HG03342 (cell line): Measurements from ENCODE around the gene B9D1.
A peak's percentile ranks its signal among the peaks of the same experiment; 100 is the strongest.

Source experiments
- ATAC-seq: cut with Tn5 transposase; IDR thresholded peaks from one replicate; pipeline ENCODE4 v1.9.1; 2021; ENCODE audit warnings: mild to moderate bottlenecking, moderate library complexity; ENCODE audit not compliant: unreplicated experiment

B9D1 gene

DNA sequence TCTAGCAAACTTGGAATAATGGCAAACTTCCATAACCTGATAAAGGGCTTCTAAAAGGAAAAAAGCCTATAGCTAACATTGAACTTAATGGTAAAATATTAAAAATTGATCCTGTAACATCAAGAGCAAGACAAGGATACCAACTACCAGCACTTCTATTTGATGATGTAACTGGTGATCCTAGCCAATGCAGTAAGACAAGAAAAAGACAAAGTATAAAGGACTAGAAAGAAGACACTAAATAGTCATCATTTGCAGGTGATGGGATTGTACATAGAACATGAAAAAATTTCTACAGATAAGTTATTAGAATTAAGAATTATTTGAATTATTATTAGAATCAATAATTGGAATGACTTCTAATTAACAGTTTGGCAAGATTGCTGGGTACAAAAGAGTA lies 37.0 kb downstream of the B9D1 start:
- ATAC-seq: no peak

DNA sequence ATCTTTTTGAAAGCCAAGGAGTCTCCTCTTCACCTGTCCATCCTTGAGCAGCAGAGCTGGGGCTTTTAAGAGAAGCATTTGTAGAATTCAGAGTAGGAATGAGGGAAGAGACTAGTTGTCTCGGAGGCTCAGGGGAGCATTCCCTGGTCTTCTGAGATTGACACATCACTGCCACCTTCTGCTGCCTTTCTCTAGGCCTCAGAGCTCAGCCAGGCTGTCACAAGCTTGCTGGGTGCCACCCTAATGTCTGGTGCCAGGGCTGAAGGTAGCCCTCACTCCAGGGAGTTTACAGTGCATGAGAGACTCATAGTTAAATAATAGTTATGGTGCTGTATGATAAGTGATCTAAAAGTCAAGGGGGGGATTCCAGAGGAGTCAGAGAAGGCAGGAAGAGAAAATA lies 39.7 kb downstream of the B9D1 start:
- ATAC-seq: no peak

DNA sequence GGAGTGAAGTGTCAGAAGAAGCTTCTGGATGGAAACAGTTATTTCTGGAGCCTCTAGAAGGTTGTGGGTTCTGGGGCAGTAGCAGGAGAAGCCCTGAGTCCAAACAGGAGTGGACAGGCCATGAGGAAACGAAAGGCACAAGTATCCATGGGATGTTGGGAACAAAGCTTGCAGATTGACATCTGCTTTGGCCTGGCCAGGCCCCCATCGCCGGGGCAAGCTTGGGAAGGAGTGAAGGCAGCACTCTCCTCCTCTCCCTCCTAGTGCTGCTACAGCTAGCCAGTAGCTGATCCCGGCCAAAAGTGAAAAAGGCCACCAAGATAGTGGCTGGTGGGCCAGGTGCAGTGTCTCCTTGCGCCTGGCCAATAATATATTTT lies 40.4 kb downstream of the B9D1 start:
- ATAC-seq: no peak

DNA sequence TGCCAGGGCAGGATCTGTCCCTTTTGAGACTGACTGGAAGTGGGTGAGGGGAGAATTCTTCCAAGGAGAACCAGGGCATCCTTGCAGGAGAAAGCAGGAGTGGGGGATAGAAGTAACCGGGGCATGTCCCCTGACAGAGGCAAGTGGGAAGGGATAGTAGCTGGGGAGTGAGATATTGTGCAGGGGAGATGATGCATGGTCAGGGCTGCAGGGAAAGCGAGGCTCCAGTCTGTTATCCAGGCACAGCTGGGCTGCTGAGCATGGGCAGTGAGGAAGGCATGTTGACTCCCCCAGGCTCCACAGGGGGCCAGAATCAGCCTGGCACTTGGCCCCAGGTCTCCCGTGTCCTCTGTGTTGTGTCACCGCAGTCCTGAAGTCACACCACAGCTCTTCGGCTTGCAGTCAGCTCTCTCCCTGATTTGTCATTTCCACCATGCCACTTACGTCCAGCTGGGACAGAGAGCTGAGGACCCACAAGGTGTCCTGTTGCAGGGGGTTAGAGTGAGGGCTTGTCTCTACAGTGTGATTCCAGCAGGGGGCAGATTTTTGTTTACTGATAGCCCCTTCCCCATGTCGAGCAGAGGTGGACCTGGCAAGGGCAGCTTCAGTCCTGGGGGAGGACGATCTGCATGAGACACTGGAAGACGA lies 40.9 kb downstream of the B9D1 start:
- ATAC-seq: no peak

DNA sequence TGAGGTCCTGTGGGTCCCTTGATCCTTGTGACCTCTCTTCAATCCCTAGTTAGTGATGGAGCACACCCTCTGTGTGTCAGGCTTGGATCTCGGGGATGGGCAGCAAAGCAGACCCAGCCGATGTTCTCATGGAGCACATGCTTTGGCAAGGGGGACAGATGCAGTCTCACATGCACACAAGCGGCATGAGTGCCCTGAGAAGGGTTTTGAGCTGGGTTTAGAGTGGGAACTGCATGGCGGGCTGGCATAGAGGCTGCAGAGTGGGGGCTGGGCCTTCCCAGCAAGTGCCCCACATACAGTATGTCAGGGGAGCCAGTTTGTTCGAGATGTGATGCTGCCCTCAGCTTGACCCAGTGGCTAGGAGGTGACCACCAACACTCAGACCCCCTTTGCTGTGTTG lies 41.6 kb downstream of the B9D1 start:
- no peak for ATAC-seq

DNA sequence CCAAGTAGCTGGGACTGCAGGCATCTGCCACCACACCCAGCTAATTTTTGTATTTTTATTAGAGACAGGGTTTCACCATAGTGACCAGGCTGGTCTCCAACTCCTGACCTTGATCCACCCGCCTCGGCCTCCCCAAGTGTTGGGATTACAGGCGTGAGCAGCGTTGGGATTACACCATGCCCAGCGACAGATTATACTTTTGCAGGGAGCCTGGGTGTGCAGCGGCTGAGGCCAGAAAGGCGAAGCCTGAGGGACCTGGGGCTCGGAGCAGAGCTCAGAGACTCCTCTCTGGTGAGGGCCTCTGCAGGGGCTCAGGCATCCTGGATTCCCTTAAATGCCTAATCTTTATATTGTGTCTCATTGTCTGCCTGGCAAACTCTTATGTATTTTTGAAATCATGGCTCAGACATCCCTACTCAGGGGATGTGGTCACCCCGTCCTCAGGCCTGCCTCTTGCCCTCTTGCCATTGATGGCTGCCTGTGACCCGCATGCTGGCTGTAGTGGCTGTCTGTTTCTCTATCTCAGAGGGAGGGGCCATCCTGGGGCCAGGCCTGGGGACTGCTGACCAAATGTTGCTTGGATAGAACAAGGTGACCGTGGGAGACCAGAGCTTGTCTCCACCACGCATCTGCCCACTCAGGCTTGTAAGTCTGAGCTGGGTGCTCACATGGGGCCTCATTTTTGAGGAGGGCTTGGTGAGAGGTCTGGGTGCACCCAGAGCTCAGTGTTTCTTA lies 42.6 kb downstream of the B9D1 start:
- ATAC-seq: no peak

DNA sequence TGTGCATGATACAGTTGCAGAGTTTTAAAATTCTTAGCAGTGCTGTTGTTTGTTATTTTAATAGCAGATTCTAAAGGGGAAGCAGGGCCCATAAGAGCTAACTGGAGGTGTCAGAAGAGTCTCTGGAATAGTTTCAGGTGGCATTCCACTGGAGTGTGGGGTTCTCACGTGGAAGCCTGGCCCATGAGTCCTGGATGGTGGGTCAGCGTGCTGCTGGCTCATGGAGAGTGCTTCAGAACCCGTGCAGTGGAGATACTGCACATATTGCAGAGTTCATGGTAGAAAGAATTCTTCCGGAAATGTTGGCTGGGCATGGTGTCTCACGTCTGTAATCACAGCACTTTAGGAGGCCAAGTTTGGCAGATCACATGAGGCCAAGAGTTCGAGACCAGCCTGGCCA lies 43.9 kb downstream of the B9D1 start:
- no peak for ATAC-seq

DNA sequence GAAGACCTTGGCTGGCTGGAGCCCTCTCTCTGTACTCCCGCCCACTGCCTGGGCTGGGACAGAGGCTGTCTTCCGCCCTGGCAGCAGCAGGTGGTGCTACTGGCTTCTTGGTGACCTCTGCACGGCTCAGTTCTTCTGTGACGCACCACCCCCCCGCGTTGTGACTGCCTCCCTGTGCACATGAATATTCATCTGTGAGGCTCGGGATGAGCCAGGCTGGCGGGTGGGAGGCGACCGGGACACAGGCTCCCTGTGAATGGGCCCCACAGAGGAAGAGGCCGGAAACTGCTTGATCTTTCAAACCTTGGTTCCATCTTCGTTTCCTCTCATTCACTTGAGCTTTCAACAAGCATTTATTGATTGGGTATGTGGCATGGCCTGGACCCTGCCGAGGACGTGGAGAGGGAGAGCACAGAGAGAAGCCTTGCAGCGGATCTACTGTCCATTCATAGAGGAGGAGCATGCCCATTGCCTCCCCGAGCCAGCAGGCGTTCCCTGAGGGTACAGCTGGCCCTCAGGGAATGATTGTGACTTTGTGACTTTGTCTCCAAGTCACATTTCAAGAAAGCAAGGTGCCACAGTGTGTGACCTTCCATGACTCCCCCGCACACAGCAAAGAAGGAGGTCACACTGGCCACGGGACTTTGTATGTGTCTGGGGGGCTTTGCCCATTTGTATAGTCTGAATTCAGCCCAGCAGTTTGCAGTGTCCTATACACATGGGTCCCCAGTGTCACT lies 45.0 kb downstream of the B9D1 start:
- peak; percentile 77 for ATAC-seq

DNA sequence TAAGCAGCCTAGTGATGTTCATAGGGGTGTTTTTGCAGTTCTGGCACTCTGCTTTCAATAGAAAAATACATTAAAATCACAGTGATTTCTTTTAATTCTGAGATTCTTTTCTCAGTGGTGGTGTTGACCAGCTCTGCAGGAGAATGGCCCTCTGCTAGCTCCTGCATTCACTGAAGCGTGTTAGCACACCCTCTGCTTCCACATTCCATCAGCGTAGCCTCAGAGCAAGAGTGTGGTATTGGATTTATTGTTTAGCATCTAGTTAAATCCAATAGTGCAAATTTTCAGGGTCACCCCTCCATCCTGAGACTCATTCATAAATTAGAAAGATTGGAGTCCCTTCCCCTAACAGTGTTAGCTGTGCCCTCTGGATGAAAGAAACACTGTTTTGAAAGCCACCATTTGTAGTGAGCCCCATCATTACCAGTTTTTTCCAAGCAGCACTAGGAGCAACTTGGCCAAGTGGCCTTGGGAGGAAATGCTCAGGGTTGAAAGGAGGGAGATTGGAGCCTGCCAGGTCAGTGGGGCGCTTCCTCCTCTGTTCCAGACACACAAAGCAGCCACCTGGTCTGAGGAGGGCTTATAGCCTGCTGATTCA lies 45.7 kb downstream of the B9D1 start:
- ATAC-seq: no peak

DNA sequence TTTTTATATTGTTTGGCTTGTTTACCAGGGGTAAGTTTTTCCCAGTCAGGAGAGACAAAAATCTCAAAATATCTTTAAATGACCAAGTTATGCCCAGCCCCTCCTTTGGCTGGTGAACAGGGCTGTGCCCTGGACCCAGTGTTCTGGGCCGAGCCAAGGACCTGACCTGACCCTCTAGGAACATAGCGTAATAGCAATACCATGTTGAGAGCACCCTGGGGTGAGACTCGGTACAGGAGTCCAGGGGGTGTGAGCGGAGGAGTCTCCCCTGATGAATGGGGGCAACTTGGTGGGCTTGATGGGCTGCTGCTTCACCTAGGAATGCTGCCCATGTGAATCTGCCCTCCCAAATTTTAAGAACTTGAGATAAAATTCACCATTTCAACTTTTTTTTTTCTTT lies 47.4 kb downstream of the B9D1 start:
- no peak for ATAC-seq

DNA sequence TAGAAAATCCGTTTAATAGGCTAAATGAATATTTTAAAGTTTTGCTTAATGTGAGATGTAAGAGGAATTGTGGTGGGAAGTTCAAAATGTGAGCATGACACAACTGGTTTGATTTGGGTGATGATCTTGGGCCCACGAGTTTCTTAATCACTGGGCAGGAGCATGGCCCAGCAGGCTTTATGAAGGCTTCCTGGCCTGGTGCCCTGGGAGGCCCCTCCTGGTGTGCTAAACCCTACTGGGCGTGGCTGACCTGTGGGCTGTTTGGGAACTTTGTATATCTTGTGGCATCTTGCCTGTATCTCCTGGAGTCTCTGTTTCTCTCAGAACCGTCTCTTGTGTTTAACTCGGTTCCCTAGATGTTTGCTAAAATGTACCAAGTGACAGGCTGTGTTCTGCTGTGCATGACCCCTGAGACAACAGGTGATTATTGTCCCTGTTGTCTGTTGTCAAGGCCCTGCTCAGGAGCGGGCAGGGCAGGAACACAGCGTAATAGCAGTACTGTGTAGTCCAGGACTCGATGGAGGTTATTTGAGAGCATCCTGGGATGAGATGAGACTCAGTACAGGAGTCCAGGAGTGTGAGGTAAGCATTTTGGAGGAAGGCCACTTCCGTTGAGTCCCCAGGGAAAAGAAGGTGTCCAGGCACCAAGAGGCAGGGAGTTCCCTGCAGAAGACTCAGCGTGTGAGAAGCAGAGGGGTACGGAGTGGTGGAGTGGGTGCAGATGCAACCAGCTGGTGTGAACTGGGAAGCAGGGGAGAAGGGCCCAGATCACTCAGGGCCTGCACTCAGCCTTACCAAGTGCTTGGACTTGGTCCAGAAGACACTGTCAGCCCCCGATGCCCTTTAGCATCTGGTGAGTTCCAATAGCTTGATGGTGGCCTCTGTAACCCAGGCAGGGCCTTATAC lies 48.5 kb downstream of the B9D1 start:
- ATAC-seq: no peak

DNA sequence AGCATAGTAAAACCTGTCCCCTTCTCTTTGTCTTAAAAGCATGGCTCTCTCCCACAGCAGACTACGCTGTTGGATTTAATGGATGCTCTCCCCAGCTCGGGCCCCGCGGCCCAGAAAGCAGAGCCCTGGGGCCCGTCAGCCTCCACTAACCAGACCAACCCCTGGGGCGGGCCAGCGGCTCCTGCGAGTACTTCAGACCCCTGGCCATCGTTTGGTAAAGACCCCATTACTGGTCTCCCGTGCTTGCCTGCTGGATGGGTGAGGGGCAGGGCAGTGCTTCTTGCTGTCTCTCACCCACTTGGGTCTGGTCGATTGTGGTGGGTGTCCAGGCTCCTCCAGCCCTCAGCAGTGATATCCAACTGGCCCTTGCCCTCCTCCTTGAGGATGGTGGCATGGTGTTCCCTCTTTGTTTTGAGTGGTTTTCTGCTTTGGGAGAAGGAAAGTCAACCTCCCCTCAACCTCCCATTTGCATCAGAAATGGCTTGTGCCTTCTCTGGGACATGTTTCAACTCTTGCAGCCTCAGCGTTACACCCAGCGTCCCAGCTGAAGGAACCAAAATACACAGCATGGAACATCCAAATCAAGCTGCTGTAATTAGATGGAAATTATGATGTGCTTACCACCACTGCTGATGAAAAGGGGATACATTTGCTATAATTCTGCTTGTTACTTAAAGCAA lies 49.3 kb downstream of the B9D1 start:
- ATAC-seq: no peak

DNA sequence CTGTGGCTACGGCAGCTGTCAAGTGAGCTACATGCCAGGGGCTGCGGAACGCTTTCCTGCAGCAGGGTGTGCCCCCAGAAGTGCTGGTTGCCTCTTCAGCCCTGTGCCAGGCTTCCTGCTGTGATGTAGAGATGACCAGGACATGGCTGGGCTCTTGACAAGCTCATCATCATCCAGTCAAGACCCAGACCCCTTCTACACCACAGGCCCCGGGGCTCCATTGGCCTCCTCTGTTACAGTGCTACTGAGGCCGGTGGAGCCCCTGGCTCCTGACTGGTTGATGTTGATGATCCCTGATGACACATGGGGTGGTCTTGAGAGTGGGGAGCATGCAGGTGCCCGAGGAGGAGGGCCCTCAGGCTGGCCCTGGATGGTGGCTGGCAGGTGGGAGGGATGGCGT lies 50.1 kb downstream of the B9D1 start:
- no peak for ATAC-seq

DNA sequence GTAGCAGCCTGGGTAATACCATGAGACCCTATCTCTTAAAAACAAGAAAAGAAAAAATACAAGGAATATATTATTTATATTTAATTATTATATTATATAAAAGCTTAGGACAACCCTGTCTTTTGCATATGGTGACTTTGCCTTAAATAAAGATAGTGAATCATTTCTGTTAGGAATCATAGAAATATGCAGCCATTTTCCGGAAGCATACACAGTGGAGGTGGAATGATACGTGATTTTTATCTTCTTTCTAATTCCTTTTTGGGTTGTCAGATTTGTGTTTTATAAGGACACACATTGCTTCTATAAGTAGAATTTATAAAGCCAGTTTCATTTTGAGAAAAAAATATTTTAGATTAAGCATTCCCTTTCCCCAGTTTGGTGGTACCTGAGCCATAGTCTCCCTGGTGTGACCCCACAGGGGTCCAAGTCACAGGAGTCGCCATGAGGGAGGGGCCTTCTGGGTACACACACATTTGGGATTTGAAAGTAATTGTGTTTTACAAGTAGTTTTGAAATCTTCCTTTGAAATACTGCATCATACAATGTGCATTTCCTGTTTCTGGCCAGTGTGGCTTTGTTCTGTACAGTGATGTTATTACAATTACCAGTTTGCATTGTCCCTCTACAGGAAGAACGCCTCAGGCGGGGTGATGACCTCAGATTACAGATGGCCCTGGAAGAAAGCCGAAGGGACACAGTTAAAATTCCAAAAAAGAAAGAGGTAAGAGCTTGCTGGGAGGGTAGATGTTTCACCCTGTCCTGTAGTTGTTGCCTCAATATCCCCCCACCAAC lies 50.9 kb downstream of the B9D1 start:
- ATAC-seq: no peak

DNA sequence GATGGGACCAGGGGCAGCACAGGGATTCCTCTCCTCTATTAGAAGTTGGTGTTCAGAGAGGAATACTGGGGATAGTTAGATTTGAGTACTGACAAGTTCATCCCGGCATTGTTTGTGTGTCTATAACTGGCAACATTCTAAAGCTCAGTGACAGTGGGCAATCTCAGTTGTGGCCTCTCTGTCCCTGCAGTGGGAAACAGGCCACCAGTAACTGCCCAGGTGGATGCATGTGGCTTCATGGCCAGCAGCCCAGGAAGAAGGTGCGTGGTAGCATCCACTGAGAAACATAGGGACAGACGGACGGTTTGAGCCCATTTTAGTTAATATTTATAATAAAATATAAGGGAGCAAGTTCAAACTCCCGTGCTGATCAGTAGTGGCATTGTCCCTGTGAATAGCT lies 51.5 kb downstream of the B9D1 start:
- no peak for ATAC-seq

DNA sequence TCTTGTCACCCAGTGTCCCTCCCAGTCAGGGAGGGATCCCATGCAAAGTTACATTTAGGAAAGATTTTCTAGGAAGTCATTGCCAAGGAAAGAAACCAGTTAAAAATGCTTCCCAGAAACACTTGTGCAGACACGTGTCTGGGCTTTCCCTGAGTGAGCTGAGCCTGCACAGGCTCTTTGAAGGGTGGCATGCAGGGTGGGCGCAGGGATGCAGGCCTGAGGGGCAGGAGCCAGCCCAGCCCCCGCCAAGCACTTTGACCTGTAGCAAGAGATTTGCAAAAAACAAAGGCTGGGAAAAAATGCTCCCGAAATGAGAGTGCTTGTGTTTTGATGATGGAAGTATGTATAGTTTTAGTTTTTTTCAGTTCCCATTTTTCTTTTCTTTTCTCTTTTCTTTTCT lies 52.4 kb downstream of the B9D1 start:
- ATAC-seq: no peak

DNA sequence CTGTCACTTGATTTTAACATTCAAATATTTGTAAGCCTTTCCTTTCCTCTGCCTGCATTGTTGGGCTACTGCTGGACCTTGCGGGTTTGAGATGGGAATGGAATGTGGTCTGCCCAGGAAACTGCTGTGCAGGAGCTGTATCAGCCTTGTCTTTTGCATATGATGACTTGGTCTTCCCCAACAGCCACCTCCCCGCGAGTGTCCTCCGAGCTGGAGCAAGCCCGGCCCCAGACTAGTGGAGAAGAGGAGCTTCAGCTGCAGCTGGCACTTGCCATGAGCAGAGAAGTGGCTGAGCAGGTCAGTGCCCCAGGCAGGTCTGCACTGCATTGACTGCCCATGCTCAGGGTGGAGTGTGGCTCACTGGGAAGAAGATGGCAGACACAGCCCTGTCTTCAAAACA lies 52.8 kb downstream of the B9D1 start:
- no peak for ATAC-seq

DNA sequence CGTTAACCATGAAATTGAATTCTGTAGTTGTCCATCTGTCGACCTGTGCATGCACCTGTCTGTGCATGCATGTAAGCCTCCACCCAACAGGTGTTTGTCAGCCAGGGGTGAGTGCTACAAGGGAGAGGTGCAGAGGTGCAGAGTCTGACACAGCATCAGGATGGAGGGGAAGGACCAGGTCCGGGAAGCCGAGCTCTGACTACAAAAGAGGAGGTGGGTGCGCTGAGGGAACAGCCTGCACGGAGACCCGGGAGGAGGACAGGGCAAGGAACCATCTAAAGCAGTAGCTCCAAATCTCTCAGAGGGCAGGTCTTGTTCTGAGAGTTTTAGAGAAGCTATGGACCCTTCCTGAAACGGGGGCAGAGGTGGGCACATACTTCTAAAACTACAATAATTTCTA lies 54.1 kb downstream of the B9D1 start:
- no peak for ATAC-seq

DNA sequence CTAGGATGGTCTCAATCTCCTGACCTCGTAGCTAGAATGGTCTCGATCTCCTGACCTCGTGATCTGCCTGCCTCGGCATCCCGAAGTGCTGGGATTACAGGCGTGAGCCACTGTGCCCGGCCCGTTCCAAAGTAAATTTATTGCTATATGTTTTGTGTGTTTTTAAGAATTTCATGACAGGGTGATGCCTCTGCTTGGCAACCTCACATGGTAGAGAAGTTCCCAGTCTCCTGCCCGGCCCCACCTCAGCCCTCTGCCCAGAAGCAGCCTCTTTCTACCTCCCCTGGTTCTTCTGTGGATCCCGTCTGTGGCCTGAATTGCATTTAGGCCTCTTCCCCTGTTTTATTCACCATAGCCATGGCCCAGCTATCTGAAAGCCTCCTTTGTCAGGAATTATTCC lies 55.0 kb downstream of the B9D1 start:
- ATAC-seq: no peak
